Urothelium cell line (cell line): ENCODE measurements around the gene MCM5.
"Not testable (repeated sequence)": the region's sequence is repeated elsewhere in the genome, so short reads cannot be mapped to it uniquely, and the experiment has no call there.

Source experiments
- DNase-seq: peaks from one replicate; pipeline ENCODE4 v3.0.0; 2011; ENCODE audit warnings: low spot score, mixed read lengths
- FAIRE-seq: peaks from 2 replicates; lab custom pipeline; 2011; peaks lifted over from hg19 to GRCh38; lab: Jason Lieb, UNC

The MCM5 gene

DNA sequence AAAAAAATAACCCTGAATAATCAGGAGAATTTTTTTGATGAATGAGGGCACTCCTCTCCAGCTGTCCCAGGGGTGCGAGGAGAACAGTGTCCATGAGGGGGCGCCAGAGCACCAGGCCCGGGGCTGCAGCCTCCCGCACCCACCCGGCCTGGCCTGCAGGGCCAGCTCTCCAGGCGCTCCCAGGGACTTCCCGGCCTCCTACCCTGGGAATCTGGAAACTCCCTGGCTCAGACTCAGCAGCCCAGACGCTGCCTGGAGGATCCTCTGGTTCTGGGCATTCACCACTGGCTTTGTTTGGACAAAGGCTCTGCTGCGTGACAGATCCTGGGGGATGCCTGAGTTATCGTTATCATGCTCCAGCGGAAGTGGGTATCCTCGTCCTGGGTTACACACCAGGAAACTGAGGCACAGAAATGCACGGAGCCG, 31.0 kb downstream of the MCM5 start:
- FAIRE-seq = no peak
- DNase-seq = peak; percentile 88

DNA sequence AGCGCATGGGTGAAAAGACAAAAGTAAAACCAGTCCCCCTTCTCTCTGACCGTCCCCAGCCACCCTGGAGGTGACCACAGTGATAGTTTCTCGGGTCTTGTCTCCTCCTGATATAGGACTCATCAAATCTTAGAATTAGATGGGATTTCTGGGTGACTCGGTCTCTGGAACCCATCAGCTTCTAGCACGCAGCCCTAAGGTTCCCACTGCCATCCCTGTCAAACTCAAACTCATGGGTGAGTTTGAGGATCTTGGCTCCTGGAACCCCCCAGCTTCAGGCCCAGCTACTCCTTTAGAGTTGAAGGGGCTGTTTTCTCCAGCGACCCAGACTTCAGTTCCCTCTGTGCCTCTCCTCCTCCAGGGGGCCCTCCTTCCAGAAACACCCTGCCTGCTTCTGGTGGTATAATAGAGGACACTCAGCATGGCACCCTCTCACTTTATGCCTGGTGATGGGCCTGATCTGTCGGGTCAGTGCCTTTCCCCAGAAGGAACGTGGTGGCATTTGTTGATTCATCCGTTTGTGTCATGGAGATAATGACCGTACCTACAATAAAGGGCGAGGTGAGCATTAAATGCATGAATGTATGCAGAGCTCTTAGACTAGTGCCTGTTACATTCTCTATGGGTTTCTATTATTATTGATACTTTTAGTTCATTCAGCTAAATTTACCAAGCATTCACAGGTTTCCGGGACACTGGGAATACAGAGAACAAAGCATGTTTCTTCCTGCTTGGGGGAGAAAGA, 31.7 kb downstream of the MCM5 start:
- FAIRE-seq = no peak
- DNase-seq = no peak

DNA sequence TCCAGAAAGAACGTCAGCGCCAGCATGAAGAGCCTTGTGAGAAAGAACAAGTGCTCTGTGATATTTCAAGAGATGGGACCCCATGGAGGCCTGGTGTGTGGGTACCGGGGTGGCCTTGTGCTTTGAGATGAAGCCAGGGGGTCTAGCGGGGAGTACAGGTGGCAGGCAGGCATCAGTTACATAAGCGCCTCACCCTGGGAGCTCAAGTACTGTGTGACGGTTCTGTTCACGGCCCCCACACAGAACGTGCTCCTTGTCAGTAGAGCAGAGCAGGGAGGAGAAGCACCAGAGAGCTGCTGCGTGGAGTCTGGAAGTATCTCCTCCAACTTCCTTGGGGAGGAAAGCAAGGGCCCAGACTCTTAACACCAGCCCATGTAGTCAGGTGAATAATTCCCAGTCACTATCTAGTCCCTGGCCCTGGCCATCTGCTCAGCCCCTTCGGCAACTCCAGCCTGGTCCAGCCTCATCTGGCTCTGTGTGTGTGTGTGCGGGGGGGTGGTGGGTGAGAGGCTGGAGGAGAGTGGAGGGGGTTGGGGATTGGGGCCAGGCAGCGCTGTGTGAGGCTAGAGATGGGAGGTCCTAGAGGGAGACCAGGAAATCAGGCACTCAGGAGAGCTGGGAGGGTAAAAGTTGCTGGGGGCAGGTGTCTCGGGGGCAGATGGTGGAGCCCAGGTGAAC, 32.4 kb downstream of the MCM5 start:
- FAIRE-seq = no peak
- DNase-seq = no peak

DNA sequence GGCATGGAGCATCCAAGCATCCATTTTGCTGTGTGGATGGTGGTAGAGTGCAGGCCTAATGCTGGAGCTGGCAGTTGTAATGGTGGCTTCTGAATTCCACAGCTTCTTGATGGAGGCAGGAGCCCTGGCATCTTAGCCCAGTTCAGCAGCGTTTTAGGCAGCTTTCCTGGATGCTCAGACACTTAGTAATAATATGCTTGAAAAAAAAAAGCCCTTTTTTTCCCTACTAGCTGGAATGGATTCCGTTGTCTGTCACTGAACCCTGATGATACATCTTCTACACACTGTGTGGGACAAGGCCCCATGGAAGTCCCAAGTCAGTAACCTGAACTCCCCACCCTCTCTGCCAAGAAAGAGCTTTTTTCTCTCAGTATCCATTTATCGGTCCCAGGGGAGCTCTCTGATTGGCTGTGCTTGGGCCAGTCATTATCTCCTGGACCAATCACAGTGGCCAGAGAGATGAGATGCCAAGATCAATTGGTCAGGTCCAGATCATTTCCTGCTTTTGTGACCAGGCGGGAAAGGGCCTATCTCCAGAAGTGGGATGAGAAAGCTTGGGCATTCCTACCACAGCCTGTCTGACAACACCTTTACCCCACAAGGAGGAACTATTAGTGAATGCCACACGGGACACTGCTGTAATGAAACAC, 34.2 kb downstream of the MCM5 start:
- no peak for DNase-seq
- no peak for FAIRE-seq

DNA sequence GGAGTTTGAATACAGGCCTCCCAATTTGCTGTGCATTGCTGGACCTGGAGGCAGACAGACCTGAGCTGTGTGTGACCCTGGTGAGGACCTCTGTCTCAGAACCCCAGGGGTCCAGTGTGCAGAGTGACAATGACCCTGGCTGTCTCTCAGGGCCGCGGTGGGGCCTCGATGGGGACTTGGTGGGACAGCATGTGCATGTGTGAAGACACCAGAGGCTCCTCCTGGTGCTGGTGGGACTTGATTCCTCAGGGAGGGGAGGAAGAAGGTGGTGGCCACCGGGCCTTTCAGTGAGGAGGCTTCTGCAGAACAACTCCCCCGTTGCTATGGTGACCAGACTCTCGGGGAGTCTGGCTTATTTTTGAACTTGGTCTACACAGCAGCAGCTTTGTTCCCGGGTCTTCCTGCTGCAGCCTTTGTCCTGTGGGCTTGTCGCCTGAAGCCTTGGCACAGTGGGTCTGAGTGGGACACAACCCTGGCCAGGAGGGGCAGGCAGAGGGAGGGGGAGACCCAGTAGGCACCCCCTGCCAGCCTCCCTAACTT, 35.3 kb downstream of the MCM5 start:
- no peak for DNase-seq
- no peak for FAIRE-seq

DNA sequence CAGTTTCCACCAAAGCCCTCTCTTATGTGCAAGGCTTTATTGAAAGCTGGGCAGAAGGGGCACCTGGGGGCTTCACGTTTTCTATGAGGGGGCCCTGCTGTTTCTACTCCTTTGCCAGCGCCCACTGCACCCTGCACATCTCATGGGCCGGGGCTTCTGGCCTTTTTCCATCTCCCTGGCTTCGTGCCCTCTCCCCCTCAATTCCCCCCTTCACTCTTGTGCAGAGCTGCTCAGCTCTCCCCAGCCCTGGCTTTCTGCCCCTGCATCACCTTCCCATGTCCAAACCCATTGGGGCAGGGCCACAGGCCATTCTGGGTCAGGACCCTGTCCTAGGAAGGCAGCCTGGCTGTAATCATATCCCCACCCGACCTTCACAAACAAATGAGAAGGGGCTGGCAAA, 36.5 kb downstream of the MCM5 start:
- DNase-seq = no peak
- no peak for FAIRE-seq

DNA sequence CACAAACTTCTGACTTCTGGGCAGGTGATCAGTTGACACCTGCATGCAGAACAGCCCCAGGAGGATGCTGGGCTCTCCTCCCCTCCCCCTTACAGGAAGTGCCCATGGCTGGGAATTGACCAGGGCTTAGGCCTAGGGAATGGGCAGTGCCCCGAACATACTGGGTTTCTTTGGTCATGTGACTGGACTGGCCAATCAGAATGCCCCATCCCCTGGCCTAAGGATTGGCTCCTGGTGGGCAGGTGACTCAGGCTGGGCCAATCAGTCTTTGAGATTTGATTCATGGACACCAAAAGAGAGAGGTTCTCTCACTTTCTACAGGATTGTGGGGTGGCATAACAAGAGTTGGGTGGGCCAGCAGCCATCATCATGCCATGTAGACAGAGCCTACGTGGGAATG, 37.1 kb downstream of the MCM5 start:
- DNase-seq = peak; percentile 30
- FAIRE-seq = no peak

DNA sequence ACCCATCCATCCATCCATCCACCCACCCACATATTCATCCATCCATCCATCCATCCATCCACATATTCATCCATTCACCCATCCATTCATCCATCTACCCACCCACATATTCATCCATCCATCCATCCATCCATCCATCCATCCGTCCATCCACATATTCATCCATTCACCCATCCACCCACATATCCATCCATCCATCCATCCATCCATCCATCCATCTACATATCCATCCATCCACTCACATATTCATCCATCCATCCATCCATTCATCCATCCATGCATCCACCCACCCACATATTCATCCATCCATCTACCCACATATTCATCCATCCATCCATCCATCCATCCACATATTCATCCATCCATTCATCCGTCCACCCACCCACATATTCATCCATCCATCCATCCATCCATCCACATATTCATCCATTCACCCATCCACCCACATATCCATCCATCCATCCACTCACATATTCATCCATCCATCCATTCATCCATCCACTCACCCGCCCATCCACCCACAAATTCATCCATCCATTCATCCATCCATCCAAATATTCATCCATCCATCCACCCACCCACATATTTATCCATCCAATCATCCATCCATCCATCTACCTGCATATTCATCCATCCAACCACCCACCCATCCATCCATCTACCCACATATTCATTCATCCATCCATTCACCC, 38.9 kb downstream of the MCM5 start:
- DNase-seq = not testable (repeated sequence)
- peak; percentile 99 for FAIRE-seq

DNA sequence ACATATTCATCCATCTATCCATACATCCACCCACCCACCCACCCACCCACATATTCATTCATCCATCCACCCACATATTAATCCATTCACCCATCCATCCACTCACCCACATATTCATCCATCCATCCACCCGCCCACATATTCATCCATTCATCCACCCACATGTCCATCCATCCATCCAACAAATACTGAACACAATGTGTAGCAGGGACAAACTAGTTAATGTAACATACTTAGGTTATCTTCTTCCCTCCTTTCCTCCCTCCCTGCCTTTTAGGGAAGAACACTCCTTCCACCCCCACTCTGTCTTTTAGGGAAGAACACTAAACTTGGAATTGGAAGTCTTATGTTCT, 39.4 kb downstream of the MCM5 start:
- DNase-seq (no peak), FAIRE-seq (peak; percentile 74)

DNA sequence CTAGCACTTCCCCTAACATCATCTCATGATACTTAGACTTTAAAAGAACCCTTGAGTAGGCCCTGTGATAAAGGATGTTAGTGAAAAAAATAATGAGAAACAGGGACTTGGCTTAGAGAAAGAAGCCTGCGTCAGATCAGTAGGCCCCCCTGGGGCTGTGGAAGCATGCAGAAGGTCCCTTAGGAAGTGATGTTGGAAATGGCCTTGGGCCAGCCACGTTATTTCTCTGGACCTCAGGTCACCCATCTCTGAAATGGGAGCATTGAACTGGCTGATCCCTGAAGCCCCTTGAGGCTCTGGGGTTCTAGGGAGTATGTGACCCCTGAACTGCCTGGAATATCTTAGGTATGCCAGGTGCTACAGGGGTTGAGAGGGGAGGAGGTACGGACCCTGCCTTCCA, 40.2 kb downstream of the MCM5 start:
- DNase-seq (no peak), FAIRE-seq (no peak)

DNA sequence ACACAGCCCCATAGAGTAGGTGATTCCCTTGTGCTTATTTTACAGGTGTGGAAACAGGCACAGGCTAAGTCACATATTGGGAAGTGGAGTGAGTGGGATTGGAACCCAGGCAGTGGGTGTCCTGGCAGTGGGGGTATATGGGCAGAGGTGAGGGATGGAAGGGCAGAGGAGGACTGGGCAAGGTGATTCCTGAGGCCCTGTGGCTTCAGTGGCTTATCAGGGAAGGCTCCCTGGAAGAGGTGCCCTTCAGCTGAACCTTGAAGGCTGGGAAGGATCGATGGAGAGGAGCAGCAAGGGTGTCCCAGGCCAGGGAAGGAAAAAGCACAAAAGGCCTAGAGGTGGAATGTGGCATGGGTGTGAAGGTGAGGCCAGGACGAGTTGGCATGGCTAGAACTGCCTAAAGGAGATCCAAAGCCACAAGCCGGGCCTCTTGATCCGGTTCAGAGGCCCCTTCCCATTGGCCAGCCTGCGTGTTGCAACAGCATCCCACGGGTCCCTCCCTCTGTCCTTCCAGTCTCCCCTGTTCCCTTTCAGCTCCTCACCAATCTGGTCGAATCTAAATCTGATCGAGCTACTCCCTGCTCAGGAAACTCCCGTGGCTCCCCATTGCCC, 41.7 kb downstream of the MCM5 start:
- FAIRE-seq (no peak), DNase-seq (no peak)

DNA sequence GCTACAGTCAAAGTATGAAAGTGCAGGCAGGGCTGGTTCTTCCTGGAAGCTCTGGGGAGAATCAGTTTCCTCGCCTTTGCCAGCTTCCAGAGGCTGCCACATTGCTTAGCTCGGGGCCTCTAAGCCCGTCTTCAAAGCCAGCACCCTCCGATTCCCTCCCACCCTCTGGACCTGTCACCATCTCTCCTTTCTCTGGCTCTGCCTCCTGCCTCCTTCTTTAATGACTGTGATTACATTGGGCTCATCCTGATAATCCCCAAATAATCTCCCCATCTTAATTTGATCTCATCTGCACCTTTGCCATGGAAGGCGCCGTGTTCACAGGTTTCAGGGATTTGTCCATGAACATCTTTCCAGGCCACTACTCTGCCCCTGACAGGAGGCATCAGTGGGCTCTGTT, 42.5 kb downstream of the MCM5 start:
- FAIRE-seq (peak; percentile 13), DNase-seq (no peak)

DNA sequence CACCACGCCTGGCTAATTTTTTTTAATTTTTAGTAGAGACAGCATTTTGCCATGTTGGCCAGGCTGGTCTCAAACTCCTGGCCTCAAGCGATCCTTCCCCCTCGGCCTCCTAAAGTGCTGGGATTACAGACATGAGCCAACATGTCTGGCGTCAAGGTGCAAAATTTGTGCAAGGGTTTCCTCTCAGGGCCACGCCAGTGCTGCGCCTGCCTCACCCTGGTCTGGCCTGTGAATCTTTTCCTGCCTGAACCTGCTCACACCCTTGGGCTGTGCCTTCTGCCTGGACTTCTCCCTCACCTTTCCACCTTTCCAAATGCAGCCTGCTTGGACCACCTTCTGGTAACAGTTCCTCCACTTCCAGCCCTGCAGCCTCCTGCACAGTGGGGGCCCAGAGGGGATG, 43.4 kb downstream of the MCM5 start:
- DNase-seq = no peak
- no peak for FAIRE-seq

DNA sequence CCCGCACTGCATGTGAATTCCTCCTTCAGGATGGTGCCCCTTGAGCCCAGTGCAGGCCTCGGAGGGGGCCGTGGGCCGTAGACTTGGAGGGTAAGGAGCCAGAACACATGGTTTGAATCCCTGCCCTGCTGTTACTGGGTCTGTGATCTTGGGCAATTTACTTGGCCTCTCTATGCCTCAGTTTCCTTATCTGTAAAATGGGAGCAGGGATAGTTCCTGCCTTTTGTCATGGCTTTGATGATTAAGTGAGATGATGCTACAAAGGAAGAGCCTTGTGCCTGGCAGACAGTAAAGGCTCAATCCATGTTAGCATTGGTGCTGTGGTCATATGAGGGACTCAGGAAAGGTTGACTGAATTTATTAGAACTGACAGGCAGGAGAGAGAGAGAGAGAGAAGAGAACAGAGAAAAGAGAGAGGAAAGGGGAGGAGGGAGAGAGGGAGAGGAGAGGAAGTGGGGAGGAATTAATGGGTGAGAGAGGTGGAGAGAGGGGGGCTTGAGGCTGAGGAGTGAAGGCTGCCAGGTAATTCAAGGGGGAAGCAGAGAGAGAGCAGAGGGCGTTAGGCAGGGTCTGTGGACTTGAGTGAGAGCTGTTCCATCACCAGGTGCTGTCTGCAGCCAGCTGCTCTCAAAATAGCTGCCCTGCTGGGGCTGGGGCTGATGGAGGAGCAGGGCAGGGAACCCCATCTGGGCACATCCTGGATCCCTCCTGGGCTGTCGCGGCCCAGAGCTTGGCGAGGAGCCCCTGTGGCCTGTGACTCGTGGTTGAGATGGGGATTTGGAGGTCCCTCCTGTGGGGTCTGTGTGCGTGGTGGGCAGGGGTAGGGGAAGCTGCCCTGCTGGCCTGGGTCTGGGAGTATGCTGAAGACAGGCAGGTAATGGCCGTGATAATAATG, 44.1 kb downstream of the MCM5 start:
- FAIRE-seq (peak; percentile 44), DNase-seq (no peak)

DNA sequence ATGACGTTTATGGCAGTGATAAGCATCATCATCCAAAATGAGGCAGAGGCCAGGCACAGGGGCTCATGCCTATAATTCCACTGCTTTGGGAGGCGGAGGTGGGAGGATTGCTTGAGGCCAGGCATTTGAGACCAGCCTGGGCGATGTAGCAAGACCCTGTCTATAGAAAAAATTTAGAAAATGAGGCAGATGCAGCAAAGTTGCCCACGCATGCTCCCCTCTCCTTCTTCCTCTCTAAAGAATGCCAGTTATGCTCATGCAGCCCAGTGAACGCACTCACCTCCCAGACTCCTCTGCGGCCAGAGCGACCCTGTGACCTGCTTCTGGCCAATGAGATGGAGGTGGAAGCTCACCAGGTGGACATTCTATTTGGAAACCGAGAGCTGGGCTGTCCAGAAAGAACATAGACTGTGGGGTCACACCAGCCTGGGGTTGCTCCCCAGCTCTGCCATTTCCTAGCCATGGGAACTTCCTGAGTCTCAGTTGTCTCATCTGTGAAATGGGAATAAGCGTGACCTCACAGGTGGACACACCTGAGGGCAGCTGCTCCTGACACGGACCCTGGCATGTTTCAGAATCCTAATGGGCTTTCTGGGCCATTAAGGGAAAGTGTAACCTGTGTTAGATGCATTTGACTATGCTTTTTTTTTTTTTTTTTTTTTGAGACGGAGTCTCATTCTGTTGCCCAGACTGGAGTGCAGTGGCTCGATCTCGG, 44.9 kb downstream of the MCM5 start:
- DNase-seq (no peak), FAIRE-seq (no peak)

DNA sequence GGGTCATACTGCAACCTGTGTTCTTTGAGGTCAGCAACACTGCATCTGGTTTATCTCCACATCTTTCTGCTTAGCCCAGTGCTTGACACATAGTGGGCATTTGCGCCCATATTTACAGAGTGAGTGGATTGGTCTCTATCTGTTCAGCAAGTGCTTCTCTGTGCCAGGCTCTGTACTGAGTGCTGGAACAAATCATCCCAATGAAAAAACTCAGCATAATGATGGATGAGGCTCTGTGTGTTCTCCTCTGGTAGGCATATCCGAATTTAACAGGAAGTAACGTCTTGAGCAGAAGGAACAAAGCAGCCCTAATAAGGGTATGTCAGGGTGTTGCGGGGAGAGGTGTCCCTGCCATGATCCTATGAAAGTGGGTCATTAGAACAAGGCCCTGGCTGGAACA, 46.0 kb downstream of the MCM5 start:
- FAIRE-seq (no peak), DNase-seq (no peak)

DNA sequence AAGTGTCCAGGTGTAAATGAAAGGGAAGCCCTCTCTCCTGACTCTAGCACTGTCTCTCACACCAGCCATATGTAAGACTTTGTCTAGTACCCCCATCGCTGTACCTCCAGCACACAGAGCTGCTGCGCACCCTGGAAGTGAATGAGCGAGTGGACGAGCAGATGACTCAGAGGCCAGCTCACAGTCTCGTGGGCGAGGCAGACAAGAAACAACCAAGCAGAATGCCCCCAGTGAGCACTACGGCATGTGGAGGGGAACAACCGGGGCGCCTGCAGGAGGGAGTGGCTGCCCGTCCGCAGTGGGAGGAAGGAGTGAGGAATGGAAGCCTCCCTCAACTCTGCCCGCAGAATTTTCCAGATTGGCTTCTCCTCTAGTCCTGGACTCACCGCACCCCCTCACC, 46.4 kb downstream of the MCM5 start:
- DNase-seq (peak; percentile 82), FAIRE-seq (peak; percentile 88)

DNA sequence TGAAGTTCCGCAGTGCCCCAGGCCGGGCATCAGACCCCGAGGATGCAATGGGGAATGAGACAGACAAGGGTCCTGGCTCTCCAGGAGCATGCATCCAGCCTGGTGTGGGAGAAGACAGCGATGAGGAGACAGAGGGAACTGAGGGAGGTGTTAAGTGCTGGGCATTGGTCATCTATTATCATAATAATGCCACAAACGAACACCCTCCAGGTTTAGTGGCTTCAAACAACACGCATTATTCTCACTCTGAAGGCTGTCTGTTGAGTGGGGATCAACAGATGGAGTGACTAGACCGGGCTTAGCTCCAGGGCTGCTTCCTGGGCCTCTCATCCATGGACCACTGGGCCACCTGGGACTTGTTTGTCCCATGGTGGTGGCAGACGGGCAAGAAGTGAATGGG, 48.6 kb downstream of the MCM5 start:
- FAIRE-seq (no peak), DNase-seq (no peak)
